Psoas muscle (tissue), 8 donors: ENCODE results near the gene ARAP2. TPM values are rescaled to one million over a fixed set of nuclear protein-coding genes. Genes with fewer than 3 reads are reported as not detected.

ENCODE experiments used
- ATAC-seq, 4 donors: fragments of 200-7000 bp; cut with Tn5 transposase; one replicate each; pipeline ENCODE4 v1.9.1; 2020; ENCODE audit warnings: moderate library complexity in 3 of 4, mild to moderate bottlenecking in 2 of 4
- DNase-seq, 2 donors: peaks; one replicate each; pipeline ENCODE4 v3.0.0-alpha.2; 2020
- H3K27ac ChIP-seq: fragments of 200-600 bp; one replicate; pipeline ENCODE4 v1.8.0; 2022
- H3K27me3 ChIP-seq, 3 donors: fragments of 200-600 bp in 1 of 3; one replicate each; pipeline versions ENCODE4 v1.6.1 to v1.8.0; 2013 to 2022; ENCODE audit warnings: low read length in 2 of 3, mild to moderate bottlenecking in 2 of 3, moderate library complexity in 1 of 3; ENCODE audit not compliant: insufficient read depth in 3 of 3
- H3K36me3 ChIP-seq, 2 donors: fragments of 200-600 bp in 1 of 2; one replicate each; pipeline versions ENCODE4 v1.6.1 to v1.8.0; 2013 to 2022; ENCODE audit warnings: low read depth in 1 of 2, mild to moderate bottlenecking in 1 of 2, moderate library complexity in 1 of 2; ENCODE audit not compliant: insufficient read depth in 1 of 2
- H3K4me1 ChIP-seq: fragments of 200-600 bp; one replicate; pipeline ENCODE4 v1.8.0; 2022
- H3K4me3 ChIP-seq: fragments of 200-600 bp; one replicate; pipeline ENCODE4 v1.8.0; 2022; ENCODE audit warnings: mild to moderate bottlenecking
- H3K9me3 ChIP-seq: fragments of 200-600 bp; one replicate; pipeline ENCODE4 v1.8.0; 2022
- CTCF ChIP-seq: fragments of 200-600 bp; IDR thresholded peaks from one replicate; pipeline ENCODE4 v1.8.0; 2022; ENCODE audit warnings: antibody characterized with exemption
- WGBS, 3 donors: extraction: QIAGEN DNeasy Blood & Tissue Kit; methylation state at CpG; one replicate each; pipeline versions ENCODE4 v1.1.6 to v1.1.7; 2013; 5-methylcytosine and 5-hydroxymethylcytosine counted together
- intact Hi-C, 2 donors: fragments of 100-400 bp; cut with DNase I; formaldehyde crosslinking; loops; one replicate each; pipeline versions ENCODE4 v1.11.0 to v1.14.2; 2022
- polyA plus RNA-seq, 3 donors: library from polyadenylated mRNA; stranded (reverse); fragments of 200-250 nt; gene quantifications; one replicate each; pipeline ENCODE4 v1.2.3, GENCODE V29; 2013
- total RNA-seq, 4 donors: library from RNA; stranded (reverse); fragmentation: NEBNext Ultra II Directional in 2 of 4; extraction: Animal tissue kit (Norgen Biotek cat#: 25700) in 2 of 4; gene quantifications; one replicate each; pipeline versions ENCODE4 v1.2.1 to v1.2.4, GENCODE V29; 2021 to 2023
- donor health status: healthy with polysubstance abuse.
- donor health status: DM: no; HTN: no; CAD: no; lungs with moderate emphysema.
- donor health status: Bipolar disorder and iron deficiency.
- donor health status: healthy.
- donor health status: DM: yes; HTN: yes; CAD: no.
- donor health status: DM: no; HTN: no; CAD: no.
- donor health status: DM: no; HTN: no; CAD: no.
- donor health status: DM: yes; HTN: yes; CAD: no.

Gene ARAP2
- total and polyA plus RNA-seq, 7 donors = 0.11 to 2.7 (median 1.4) TPM

- ATAC-seq (no peak), DNase-seq (no peak)
- TF ChIP-seq CTCF = no peak
These were observed 214.4 kb downstream of the ARAP2 start for GRCh38 chr4:36029951-36030350.

GRCh38 chr4:36027203-36027602 is 217.1 kb downstream of the ARAP2 start:
- H3K9me3 ChIP-seq = no peaks in the 10 kb centered on the region
- no peaks in the 10 kb centered on the region for H3K27me3 ChIP-seq
- no peak for ATAC-seq
- DNase-seq = no peak
- WGBS, 3 donors = 66 to 70% (median 66%) methylated on average over 5 of the region's 5 CpGs
- H3K27ac ChIP-seq = no peak overlapping the region
- no peak overlapping the region for H3K4me3 ChIP-seq
- H3K36me3 ChIP-seq = no peaks in the 10 kb centered on the region
- H3K4me1 ChIP-seq = no peaks in the 10 kb centered on the region
- intact Hi-C loops = no loop called here
- no peak for TF ChIP-seq CTCF

More at GRCh38 chr4:36029951-36030350, 214.4 kb downstream of the ARAP2 start:
- H3K27me3 ChIP-seq = no peaks in the 10 kb centered on the region
- no peaks in the 10 kb centered on the region for H3K36me3 ChIP-seq
- no peaks in the 10 kb centered on the region for H3K9me3 ChIP-seq
- no peaks in the 10 kb centered on the region for H3K4me1 ChIP-seq
- no peak overlapping the region for H3K4me3 ChIP-seq
- intact Hi-C loops = no loop called here
- no peak overlapping the region for H3K27ac ChIP-seq

GRCh38 chr4:36026348-36026880 is 217.9 kb downstream of the ARAP2 start:
- 46 to 48% (median 48%) methylated on average over 6 of the region's 6 CpGs for WGBS, 3 donors
- no peaks in the 10 kb centered on the region for H3K9me3 ChIP-seq
- H3K27me3 ChIP-seq = no peaks in the 10 kb centered on the region
- no peaks in the 10 kb centered on the region for H3K36me3 ChIP-seq
- intact Hi-C loops = no loop called here
- DNase-seq = no peak
- TF ChIP-seq CTCF = no peak
- ATAC-seq = no peak
- H3K27ac ChIP-seq = no peak overlapping the region
- no peak overlapping the region for H3K4me3 ChIP-seq
- no peaks in the 10 kb centered on the region for H3K4me1 ChIP-seq

- intact Hi-C loops = no loop called here
- H3K27ac ChIP-seq = no peak overlapping the region
- DNase-seq (no peak), ATAC-seq (no peak)
- H3K4me3 ChIP-seq = no peak overlapping the region
- H3K4me1 ChIP-seq = no peaks in the 10 kb centered on the region
- no peaks in the 10 kb centered on the region for H3K27me3 ChIP-seq
- WGBS, 3 donors = 38 to 51% (median 44%) methylated on average over 6 of the region's 6 CpGs
- TF ChIP-seq CTCF = no peak
- no peaks in the 10 kb centered on the region for H3K36me3 ChIP-seq
- H3K9me3 ChIP-seq = no peaks in the 10 kb centered on the region
These were observed 219.2 kb downstream of the ARAP2 start for GRCh38 chr4:36024901-36025660.
